IMR-90 (cell line): ENCODE results near the gene SH2D4B. TPM values are rescaled to one million over a fixed set of nuclear protein-coding genes. Genes with fewer than 3 reads are reported as not detected.

Experiments used
- ATAC-seq: fragments of 200-7000 bp; cut with Tn5 transposase; 2 replicates; pipeline ENCODE4 v1.9.1; 2020; ENCODE audit warnings: low read depth, mild to moderate bottlenecking, moderate library complexity
- BruUV-seq: library from RNA; stranded (reverse); fragments of 400-500 nt; replicated peaks from 2 replicates; lab custom pipeline; 2021; lab: Mats Ljungman, UMichigan
- CTCF ChIA-PET: fragments of 300-600 bp; formaldehyde crosslinking; extraction: SDS; loops from one replicate; lab custom pipeline; 2021; ENCODE audit warnings: antibody characterized with exemption; lab: Yijun Ruan, JAX
- POLR2A ChIA-PET: fragments of 300-600 bp; sonication (Branson Sonifier 250); formaldehyde crosslinking; loops from one replicate; lab custom pipeline; 2022; ENCODE audit warnings: antibody characterized with exemption; ENCODE audit not compliant: unreplicated experiment; lab: Charles Lee
- DNase-seq: peaks from one replicate; pipeline ENCODE4 v3.0.0; 2013
- H2AFZ ChIP-seq: replicated peaks from 2 replicates; pipeline ENCODE3; 2013; ENCODE audit warnings: low read length, mild to moderate bottlenecking; ENCODE audit not compliant: poor library complexity
- H2AK5ac ChIP-seq: 2 replicates; pipeline ENCODE4 v1.6.1; 2013; ENCODE audit warnings: low read depth, low read length, inconsistent platforms
- H2AK9ac ChIP-seq: replicated peaks from 2 replicates; pipeline ENCODE3; 2013; ENCODE audit warnings: mild to moderate bottlenecking, low read depth, low read length, moderate library complexity; ENCODE audit not compliant: poor library complexity
- H2BK120ac ChIP-seq: 2 replicates; pipeline ENCODE4 v1.6.1; 2013; ENCODE audit warnings: low read depth, low read length, inconsistent platforms
- H2BK15ac ChIP-seq: 3 replicates; pipeline ENCODE4 v1.6.1; 2013; ENCODE audit warnings: low read depth, low read length, inconsistent platforms
- H2BK20ac ChIP-seq: 2 replicates; pipeline ENCODE4 v1.6.1; 2013; ENCODE audit warnings: low read depth, mild to moderate bottlenecking, inconsistent platforms, low read length, moderate library complexity
- H2BK5ac ChIP-seq: 2 replicates; pipeline ENCODE4 v1.6.1; 2013; ENCODE audit warnings: mild to moderate bottlenecking, low read depth, low read length, inconsistent platforms; ENCODE audit not compliant: poor library complexity, severe bottlenecking
- H3K14ac ChIP-seq: replicated peaks from 2 replicates; pipeline ENCODE4 v1.6.1; 2013; ENCODE audit warnings: low read depth, low read length, inconsistent platforms
- H3K18ac ChIP-seq: 2 replicates; pipeline ENCODE4 v1.6.1; 2013; ENCODE audit warnings: low read depth, low read length, control low read depth
- H3K23ac ChIP-seq: 2 replicates; pipeline ENCODE4 v1.6.1; 2013; ENCODE audit warnings: low read depth, low read length, inconsistent platforms
- H3K27ac ChIP-seq: 2 replicates; pipeline ENCODE4 v1.5.1; 2013; ENCODE audit warnings: mild to moderate bottlenecking, control low read depth, low read length; ENCODE audit not compliant: insufficient read depth
- H3K27me3 ChIP-seq: 2 replicates; pipeline ENCODE4 v1.6.1; 2013; ENCODE audit warnings: low read length; ENCODE audit not compliant: control insufficient read depth, insufficient read depth
- H3K36me3 ChIP-seq: 2 replicates; pipeline ENCODE4 v1.6.1; 2013; ENCODE audit warnings: low read length, mixed read lengths; ENCODE audit not compliant: control insufficient read depth, insufficient read depth
- H3K4ac ChIP-seq: 2 replicates; pipeline ENCODE4 v1.6.1; 2013; ENCODE audit warnings: low read depth, low read length, inconsistent platforms
- H3K4me1 ChIP-seq: 2 replicates; pipeline ENCODE4 v1.6.1; 2013; ENCODE audit warnings: low read length, mixed read lengths; ENCODE audit not compliant: control insufficient read depth, insufficient read depth
- H3K4me2 ChIP-seq: 2 replicates; pipeline ENCODE4 v1.6.1; 2013; ENCODE audit warnings: low read depth, mild to moderate bottlenecking, control low read depth, low read length, moderate library complexity
- H3K4me3 ChIP-seq: 2 replicates; pipeline ENCODE4 v1.5.1; 2013; ENCODE audit warnings: low read depth, mild to moderate bottlenecking, control low read depth, low read length, moderate library complexity; ENCODE audit not compliant: insufficient read depth
- H3K56ac ChIP-seq: 2 replicates; pipeline ENCODE4 v1.6.1; 2013; ENCODE audit warnings: low read length, inconsistent platforms; ENCODE audit not compliant: insufficient read depth; ENCODE audit errors: extremely low read depth
- H3K79me1 ChIP-seq, 2 experiments: 2 replicates each; pipeline ENCODE4 v1.6.1; 2013; ENCODE audit warnings: low read length in 2 of 2, inconsistent platforms in 1 of 2, low read depth in 1 of 2
- H3K9ac ChIP-seq: 2 replicates; pipeline ENCODE4 v1.6.1; 2013; ENCODE audit warnings: low read depth, low read length, control low read depth
- H3K9me1 ChIP-seq: 2 replicates; pipeline ENCODE4 v1.6.1; 2013; ENCODE audit warnings: low read length, inconsistent platforms; ENCODE audit not compliant: insufficient read depth
- H3K9me3 ChIP-seq: 2 replicates; pipeline ENCODE4 v1.6.1; 2013; ENCODE audit warnings: low read length; ENCODE audit not compliant: control insufficient read depth, insufficient read depth
- H4K20me1 ChIP-seq: 2 replicates; pipeline ENCODE4 v1.6.1; 2013; ENCODE audit warnings: low read length, inconsistent platforms; ENCODE audit not compliant: insufficient read depth
- H4K5ac ChIP-seq: 2 replicates; pipeline ENCODE4 v1.6.1; 2013; ENCODE audit warnings: mild to moderate bottlenecking, low read depth, low read length, control low read depth
- H4K8ac ChIP-seq, 2 experiments: 2 replicates each; pipeline ENCODE4 v1.6.1; 2013; ENCODE audit warnings: low read depth in 2 of 2, low read length in 2 of 2, control low read depth in 1 of 2, inconsistent platforms in 1 of 2
- H4K91ac ChIP-seq: 2 replicates; pipeline ENCODE4 v1.6.1; 2013; ENCODE audit warnings: low read depth, low read length, inconsistent platforms; ENCODE audit not compliant: insufficient read depth
- BHLHE40 ChIP-seq: fragments of 150-350 bp; IDR thresholded peaks from 2 replicates; pipeline ENCODE4 v1.6.1; 2016; ENCODE audit warnings: mild to moderate bottlenecking, low read depth, low read length
- CHD1 ChIP-seq: IDR thresholded peaks from 2 replicates; pipeline ENCODE4 v1.6.1; 2012; ENCODE audit warnings: low read depth, low read length, improper control_type of control experiment
- FOS ChIP-seq: fragments of 150-350 bp; IDR thresholded peaks from 2 replicates; pipeline ENCODE4 v1.6.1; 2016; ENCODE audit warnings: low read depth, low read length
- MAFK ChIP-seq: IDR thresholded peaks from 2 replicates; pipeline ENCODE4 v1.6.1; 2012; ENCODE audit warnings: low read depth, low read length, improper control_type of control experiment
- MAZ ChIP-seq: IDR thresholded peaks from 2 replicates; pipeline ENCODE4 v1.6.1; 2012; ENCODE audit warnings: low read depth, mild to moderate bottlenecking, low read length, improper control_type of control experiment, moderate library complexity, borderline replicate concordance
- MXI1 ChIP-seq: IDR thresholded peaks from 2 replicates; pipeline ENCODE4 v1.6.1; 2012; ENCODE audit warnings: low read depth, mild to moderate bottlenecking, low read length, moderate library complexity, borderline replicate concordance
- NFE2L2 ChIP-seq: fragments of 150-350 bp; IDR thresholded peaks from 2 replicates; pipeline ENCODE4 v1.6.1; 2016; ENCODE audit warnings: low read depth, mild to moderate bottlenecking, low read length
- POLR2A ChIP-seq: IDR thresholded peaks from 2 replicates; pipeline ENCODE4 v1.6.1; 2012; ENCODE audit warnings: mild to moderate bottlenecking, low read depth, low read length
- RAD21 ChIP-seq: IDR thresholded peaks from 2 replicates; pipeline ENCODE4 v1.6.1; 2012; ENCODE audit warnings: low read length, improper control_type of control experiment
- RCOR1 ChIP-seq: IDR thresholded peaks from 2 replicates; pipeline ENCODE4 v1.6.1; 2012; ENCODE audit warnings: mild to moderate bottlenecking, low read length, improper control_type of control experiment; ENCODE audit not compliant: insufficient replicate concordance
- RFX5 ChIP-seq: IDR thresholded peaks from 2 replicates; pipeline ENCODE4 v1.8.0; 2012; ENCODE audit warnings: low read depth, mild to moderate bottlenecking, low read length, moderate library complexity
- WGBS, 2 experiments: methylation state at CpG; one replicate each; pipeline versions ENCODE4 v1.1.5 to v1.1.7; 2013; ENCODE audit warnings: missing lambda C conversion rate in 2 of 2; ENCODE audit not compliant: insufficient read length in 1 of 2; ENCODE audit errors: extremely low coverage in 2 of 2; 5-methylcytosine and 5-hydroxymethylcytosine counted together
- dilution Hi-C: fragments of 300-500 bp; cut with HindIII; formaldehyde crosslinking; loops from one replicate; pipeline ENCODE4 v1.14.3; 2018; ENCODE audit warnings: low sequenced_read_pairs; ENCODE audit not compliant: unreplicated experiment
- in situ Hi-C: fragments of 300-500 bp; cut with MboI; formaldehyde crosslinking; loops from 3 replicates; pipeline ENCODE4 v1.14.3; 2019; ENCODE audit warnings: low sequenced_read_pairs, inconsistent platforms, mixed read lengths
- intact Hi-C: fragments of 100-400 bp; cut with micrococcal nuclease; formaldehyde crosslinking; loops from 2 replicates; pipeline ENCODE4 v1.10.0; 2022
- polyA plus RNA-seq, 3 experiments: library from polyadenylated mRNA; depleted of rRNA; stranded (reverse); fragments of >200 nt; gene quantifications; 2 replicates each; pipeline ENCODE4 v1.2.3, GENCODE V29; 2012; ENCODE audit warnings: low replicate concordance in 1 of 3
- total RNA-seq: library from RNA; depleted of rRNA; stranded (reverse); fragments of >200 nt; gene quantifications from 2 replicates; pipeline ENCODE4 v1.2.3, GENCODE V29; 2012
- TF ChIP-seq, protein P1 (sequence below): conservative IDR thresholded peaks from 2 replicates; pipeline ENCODE4 v1.5.1; 2012; ENCODE audit warnings: mild to moderate bottlenecking, low read depth, low read length, improper control_type of control experiment
- TF ChIP-seq, protein P2 (sequence below): fragments of 150-350 bp; IDR thresholded peaks from 2 replicates; pipeline ENCODE4 v1.6.1; 2017; ENCODE audit warnings: mild to moderate bottlenecking, antibody characterized with exemption, low read length, low read depth
- TF ChIP-seq, protein P3 (sequence below): fragments of 150-350 bp; IDR thresholded peaks from 2 replicates; pipeline ENCODE4 v1.6.1; 2016; ENCODE audit warnings: low read depth, mild to moderate bottlenecking, low read length, moderate library complexity, borderline replicate concordance

Gene SH2D4B
- total and polyA plus RNA-seq, 2 of the 4 experiments (the other 2 are of a cell fraction): not detected

DNA sequence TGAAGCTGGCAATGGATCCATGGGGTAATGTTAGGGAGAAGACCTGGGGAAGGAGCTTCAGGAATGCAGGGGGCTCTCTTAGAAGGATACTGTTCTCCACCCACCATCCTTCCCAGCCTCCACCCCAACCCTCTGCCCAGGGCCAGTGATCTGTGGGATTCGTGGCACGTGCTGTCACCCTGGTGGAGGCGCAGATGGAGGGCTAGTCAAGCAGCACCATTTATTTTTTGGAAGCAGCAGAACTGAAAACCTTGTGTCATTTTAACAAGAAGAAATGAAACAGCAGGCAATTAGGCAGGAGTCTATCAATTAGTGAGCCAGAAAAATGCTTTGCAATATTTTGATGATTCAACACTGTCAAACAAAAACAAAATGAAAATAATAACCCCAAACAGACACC lies 155.9 kb downstream of the SH2D4B start:
- Histone ChIP-seq H4K91ac (no peak overlapping the region), H3K27me3 (no peaks in the 10 kb centered on the region), H3K27ac (no peak overlapping the region), H2AFZ (no peak overlapping the region), H3K4me3 (no peak overlapping the region), H2BK5ac (no peak overlapping the region), H2AK5ac (no peak overlapping the region), H3K14ac (no peak overlapping the region), H4K5ac (no peak overlapping the region), H3K9me1 (no peaks in the 10 kb centered on the region), H3K36me3 (no peaks in the 10 kb centered on the region), H2BK120ac (no peak overlapping the region), H4K20me1 (no peaks in the 10 kb centered on the region), H3K9ac (no peak overlapping the region), H2BK20ac (no peak overlapping the region), H3K23ac (no peak overlapping the region), H3K4me1 (no peaks in the 10 kb centered on the region), H4K8ac (no peak overlapping the region), H3K18ac (no peak overlapping the region), H3K79me1 (no peaks in the 10 kb centered on the region), H2AK9ac (no peak overlapping the region), H3K9me3 (no peaks in the 10 kb centered on the region), H2BK15ac (no peak overlapping the region), H3K4me2 (no peak overlapping the region), H3K56ac (no peak overlapping the region), H3K4ac (no peak overlapping the region)
- BruUV-seq: no TSS peak
- POLR2A ChIA-PET: no interaction called here
- ATAC-seq (no peak), DNase-seq (no peak)
- intact Hi-C loops: no loop called here
- WGBS, 2 experiments: no CpG with 5 or more reads among the region's 3 CpGs
- TF ChIP-seq, protein P1, sequence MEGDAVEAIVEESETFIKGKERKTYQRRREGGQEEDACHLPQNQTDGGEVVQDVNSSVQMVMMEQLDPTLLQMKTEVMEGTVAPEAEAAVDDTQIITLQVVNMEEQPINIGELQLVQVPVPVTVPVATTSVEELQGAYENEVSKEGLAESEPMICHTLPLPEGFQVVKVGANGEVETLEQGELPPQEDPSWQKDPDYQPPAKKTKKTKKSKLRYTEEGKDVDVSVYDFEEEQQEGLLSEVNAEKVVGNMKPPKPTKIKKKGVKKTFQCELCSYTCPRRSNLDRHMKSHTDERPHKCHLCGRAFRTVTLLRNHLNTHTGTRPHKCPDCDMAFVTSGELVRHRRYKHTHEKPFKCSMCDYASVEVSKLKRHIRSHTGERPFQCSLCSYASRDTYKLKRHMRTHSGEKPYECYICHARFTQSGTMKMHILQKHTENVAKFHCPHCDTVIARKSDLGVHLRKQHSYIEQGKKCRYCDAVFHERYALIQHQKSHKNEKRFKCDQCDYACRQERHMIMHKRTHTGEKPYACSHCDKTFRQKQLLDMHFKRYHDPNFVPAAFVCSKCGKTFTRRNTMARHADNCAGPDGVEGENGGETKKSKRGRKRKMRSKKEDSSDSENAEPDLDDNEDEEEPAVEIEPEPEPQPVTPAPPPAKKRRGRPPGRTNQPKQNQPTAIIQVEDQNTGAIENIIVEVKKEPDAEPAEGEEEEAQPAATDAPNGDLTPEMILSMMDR: no peak
- TF ChIP-seq NFE2L2 (no peak), POLR2A (no peak), RAD21 (no peak), MAFK (no peak), CHD1 (no peak), MXI1 (no peak), RFX5 (no peak), RCOR1 (no peak), FOS (no peak), BHLHE40 (no peak), MAZ (no peak)
- TF ChIP-seq, protein P2, sequence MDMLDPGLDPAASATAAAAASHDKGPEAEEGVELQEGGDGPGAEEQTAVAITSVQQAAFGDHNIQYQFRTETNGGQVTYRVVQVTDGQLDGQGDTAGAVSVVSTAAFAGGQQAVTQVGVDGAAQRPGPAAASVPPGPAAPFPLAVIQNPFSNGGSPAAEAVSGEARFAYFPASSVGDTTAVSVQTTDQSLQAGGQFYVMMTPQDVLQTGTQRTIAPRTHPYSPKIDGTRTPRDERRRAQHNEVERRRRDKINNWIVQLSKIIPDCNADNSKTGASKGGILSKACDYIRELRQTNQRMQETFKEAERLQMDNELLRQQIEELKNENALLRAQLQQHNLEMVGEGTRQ: no peak
- TF ChIP-seq, protein P3, sequence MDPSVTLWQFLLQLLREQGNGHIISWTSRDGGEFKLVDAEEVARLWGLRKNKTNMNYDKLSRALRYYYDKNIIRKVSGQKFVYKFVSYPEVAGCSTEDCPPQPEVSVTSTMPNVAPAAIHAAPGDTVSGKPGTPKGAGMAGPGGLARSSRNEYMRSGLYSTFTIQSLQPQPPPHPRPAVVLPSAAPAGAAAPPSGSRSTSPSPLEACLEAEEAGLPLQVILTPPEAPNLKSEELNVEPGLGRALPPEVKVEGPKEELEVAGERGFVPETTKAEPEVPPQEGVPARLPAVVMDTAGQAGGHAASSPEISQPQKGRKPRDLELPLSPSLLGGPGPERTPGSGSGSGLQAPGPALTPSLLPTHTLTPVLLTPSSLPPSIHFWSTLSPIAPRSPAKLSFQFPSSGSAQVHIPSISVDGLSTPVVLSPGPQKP: no peak
- in situ Hi-C loops: no loop called here
- CTCF ChIA-PET: no interaction called here
- dilution Hi-C loops: no loop called here
